ENCODE measurements around the gene OR2AJ1.

GRCh38 chr1:247961791-247962190 is 37.1 kb downstream of the OR2AJ1 start:
- TF ChIP-seq SP1 (IDR thresholded peaks at IDR 0.05) (no peak), LEF1 (IDR thresholded peaks at IDR 0.05; ENCODE audit: borderline replicate concordance) (no peak), NFRKB (IDR thresholded peaks at IDR 0.05) (no peak), FOXM1 (IDR thresholded peaks at IDR 0.05; ENCODE audit: borderline replicate concordance) (no peak), PKNOX1 (IDR thresholded peaks at IDR 0.05) (no peak), FOXA1 (IDR thresholded peaks at IDR 0.05) (no peak)

All from HEK293T (cell line).